PC-9 (cell line): Measurements from ENCODE around the gene SCYGR3. TPM values are rescaled to one million over a fixed set of nuclear protein-coding genes. Genes with fewer than 3 reads are reported as not detected.

Experiments
- BruUV-seq: library from RNA; stranded (reverse); fragments of 400-500 nt; replicated peaks from 2 replicates; lab custom pipeline; 2021; lab: Mats Ljungman, UMichigan
- CTCF ChIA-PET: fragments of 300-600 bp; sonication (Branson Sonifier 250); formaldehyde crosslinking; loops from one replicate; lab custom pipeline; 2022; ENCODE audit warnings: antibody characterized with exemption; lab: Charles Lee
- POLR2A ChIA-PET: fragments of 300-600 bp; sonication (Branson Sonifier 250); formaldehyde crosslinking; loops from one replicate; lab custom pipeline; 2022; ENCODE audit warnings: antibody characterized with exemption; ENCODE audit not compliant: unreplicated experiment; lab: Charles Lee
- DNase-seq, 2 experiments: peaks; one replicate each; pipeline versions ENCODE4 v3.0.0 to v3.0.0-alpha.2; 2015 to 2022; ENCODE audit warnings: mixed read lengths in 1 of 2
- H2AFZ ChIP-seq: fragments of 200-600 bp; sonication (generic); 2 replicates; pipeline ENCODE4 v1.8.1; 2017; ENCODE audit warnings: antibody characterized with exemption
- H3F3A ChIP-seq: fragments of 200-600 bp; sonication (generic); 2 replicates; pipeline ENCODE4 v1.8.1; 2017; ENCODE audit warnings: antibody characterized with exemption, mild to moderate bottlenecking, low read depth; ENCODE audit not compliant: insufficient read depth
- H3K27ac ChIP-seq: fragments of 200-600 bp; sonication (generic); 2 replicates; pipeline ENCODE4 v1.6.1; 2016; ENCODE audit warnings: mixed run types
- H3K27me3 ChIP-seq: fragments of 200-600 bp; sonication (generic); 2 replicates; pipeline ENCODE4 v1.6.1; 2016; ENCODE audit warnings: low read depth, mixed run types; ENCODE audit not compliant: insufficient read depth
- H3K36me3 ChIP-seq: fragments of 200-600 bp; sonication (generic); 2 replicates; pipeline ENCODE4 v1.6.1; 2016; ENCODE audit warnings: low read depth, mixed run types
- H3K4me1 ChIP-seq: fragments of 200-600 bp; sonication (generic); replicated peaks from 2 replicates; pipeline ENCODE4 v1.6.1; 2016; ENCODE audit warnings: mixed run types; ENCODE audit not compliant: insufficient read depth
- H3K4me2 ChIP-seq: fragments of 200-600 bp; sonication (generic); 2 replicates; pipeline ENCODE4 v1.6.1; 2017; ENCODE audit warnings: mixed run types
- H3K4me3 ChIP-seq: fragments of 200-600 bp; sonication (generic); 2 replicates; pipeline ENCODE4 v1.6.1; 2016; ENCODE audit warnings: mixed run types
- H3K79me2 ChIP-seq: fragments of 200-600 bp; sonication (generic); 2 replicates; pipeline ENCODE4 v1.6.1; 2017; ENCODE audit warnings: low read depth, mixed run types
- H3K9me2 ChIP-seq: fragments of 200-600 bp; sonication (generic); 2 replicates; pipeline ENCODE4 v1.8.1; 2017; ENCODE audit warnings: mild to moderate bottlenecking; ENCODE audit not compliant: insufficient read depth
- H3K9me3 ChIP-seq: fragments of 200-600 bp; sonication (generic); 2 replicates; pipeline ENCODE4 v1.8.1; 2016; ENCODE audit warnings: low read depth; ENCODE audit not compliant: insufficient read depth
- H4K20me1 ChIP-seq: fragments of 200-600 bp; sonication (generic); 2 replicates; pipeline ENCODE4 v1.8.1; 2017; ENCODE audit not compliant: insufficient read depth
- CTCF ChIP-seq: fragments of 200-600 bp; sonication (generic); conservative IDR thresholded peaks from 2 replicates; pipeline ENCODE4 v1.6.1; 2017; ENCODE audit warnings: mixed run types, antibody characterized with exemption, mild to moderate bottlenecking, moderate library complexity
- EZH2 ChIP-seq: fragments of 200-600 bp; sonication (generic); IDR thresholded peaks from 2 replicates; pipeline ENCODE4 v1.8.0; 2017; ENCODE audit warnings: antibody characterized with exemption, low read depth
- intact Hi-C: fragments of 100-400 bp; cut with micrococcal nuclease; formaldehyde crosslinking; loops from one replicate; pipeline ENCODE4 v1.10.0; 2022; ENCODE audit not compliant: unreplicated experiment
- total RNA-seq: library from RNA; stranded (reverse); gene quantifications from 2 replicates; pipeline ENCODE4 v1.2.3, GENCODE V29; 2021

Gene SCYGR3
- total RNA-seq, 1 experiment from 2014 or later: not detected

DNA sequence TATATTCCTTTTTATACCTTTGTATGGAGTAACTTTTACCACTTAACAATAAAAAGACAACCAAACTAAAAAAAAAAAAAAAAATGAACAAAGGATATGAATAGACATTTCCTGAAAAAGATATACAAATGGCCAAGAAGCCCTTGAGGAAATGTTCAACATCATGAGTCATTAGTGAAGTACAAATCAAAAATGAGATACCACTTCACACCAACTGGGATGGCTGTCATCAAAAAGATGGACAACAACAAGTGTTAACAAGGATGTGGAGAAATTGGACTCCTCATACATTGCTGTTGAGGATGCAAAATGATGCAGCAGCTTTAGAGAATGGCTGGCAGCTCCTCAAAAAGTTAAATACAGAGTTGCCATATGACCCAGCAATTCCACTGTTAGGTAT is 38.5 kb downstream of the SCYGR3 start:
- H3K4me3 ChIP-seq: no peak overlapping the region
- no peaks in the 10 kb centered on the region for H4K20me1 ChIP-seq
- BruUV-seq: no TSS peak
- H2AFZ ChIP-seq: no peak overlapping the region
- no peaks in the 10 kb centered on the region for H3K36me3 ChIP-seq
- no peaks in the 10 kb centered on the region for H3K79me2 ChIP-seq
- TF ChIP-seq EZH2 (no peak), CTCF (no peak)
- no peak overlapping the region for H3K27ac ChIP-seq
- peaks cover 4% of the 10 kb centered on the region; the same call in 1 of the 2 replicates for H3K9me2 ChIP-seq
- DNase-seq: no peak
- ChIA-PET CTCF (interaction anchor here (0.6 to 0.7 kb wide), 2 partner anchors 234 to 1978 kb away, joined by 3 to 12 read pairs; no protein-coding TSS in a partner anchor), POLR2A (no interaction called here)
- H3K4me1 ChIP-seq: no peaks in the 10 kb centered on the region
- no peaks in the 10 kb centered on the region for H3K9me3 ChIP-seq
- H3K27me3 ChIP-seq: no peaks in the 10 kb centered on the region
- H3K4me2 ChIP-seq: no peak overlapping the region
- intact Hi-C loops: loop anchor here (10.0 kb wide), 1 partner anchor 189 kb away; no protein-coding TSS in a partner anchor
- H3F3A ChIP-seq: peaks cover 12% of the 10 kb centered on the region

DNA sequence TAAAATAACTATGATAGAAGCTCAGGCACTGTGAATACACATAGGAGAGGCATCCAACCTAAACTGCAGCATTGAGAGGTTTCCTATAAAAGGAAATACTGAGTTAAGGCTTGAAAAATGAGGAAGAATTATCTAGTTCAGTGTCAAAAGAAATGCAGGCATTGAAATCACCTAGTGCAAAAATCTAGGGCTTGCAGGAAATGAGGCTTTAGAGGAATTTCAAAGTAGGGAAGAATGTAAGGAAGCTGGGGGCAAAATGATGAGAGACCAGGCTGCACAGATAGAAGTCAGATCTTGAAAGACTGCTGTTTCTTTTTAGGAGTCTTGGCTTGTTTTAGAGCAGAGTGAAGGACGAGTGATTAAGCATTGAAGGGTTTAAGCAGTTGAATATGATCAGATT is 44.0 kb downstream of the SCYGR3 start:
- Histone ChIP-seq H3K36me3 (no peaks in the 10 kb centered on the region), H3F3A (peaks cover 41% of the 10 kb centered on the region), H3K9me3 (no peaks in the 10 kb centered on the region), H3K4me2 (no peak overlapping the region), H3K79me2 (no peaks in the 10 kb centered on the region), H4K20me1 (no peaks in the 10 kb centered on the region), H2AFZ (no peak overlapping the region), H3K4me3 (no peak overlapping the region), H3K27ac (no peak overlapping the region), H3K9me2 (no peaks in the 10 kb centered on the region; the same call in 1 of the 2 replicates), H3K27me3 (no peaks in the 10 kb centered on the region), H3K4me1 (no peaks in the 10 kb centered on the region)
- POLR2A ChIA-PET: no interaction called here
- intact Hi-C loops: loop anchor here (10.0 kb wide), 1 partner anchor 194 kb away; no protein-coding TSS in a partner anchor
- CTCF ChIA-PET: interaction anchor here (0.6 kb wide), 1 partner anchor 28 kb away, joined by 3 read pairs; the partner anchor contains the start of gene SCYGR2
- BruUV-seq: no TSS peak
- TF ChIP-seq CTCF (no peak), EZH2 (no peak)
- DNase-seq: no peak

DNA sequence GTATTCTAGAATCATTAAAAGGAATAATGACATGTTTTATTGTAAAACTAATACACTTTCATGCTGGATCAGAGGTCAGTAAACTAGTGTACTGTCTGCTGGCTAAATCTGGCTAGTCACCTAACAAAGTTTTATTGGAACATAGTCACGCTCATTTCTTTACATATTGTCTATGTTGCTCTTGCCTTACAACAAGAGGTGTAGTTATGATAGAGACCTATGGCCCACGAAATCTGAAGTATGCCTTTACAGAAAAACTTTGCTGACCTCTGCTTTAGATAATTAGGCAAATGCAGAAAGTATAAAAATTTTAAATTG is 45.8 kb downstream of the SCYGR3 start:
- no peak overlapping the region for H2AFZ ChIP-seq
- no peak overlapping the region for H3K4me3 ChIP-seq
- no peaks in the 10 kb centered on the region for H3K36me3 ChIP-seq
- no peak overlapping the region for H3K4me2 ChIP-seq
- H3K27ac ChIP-seq: no peak overlapping the region
- H3F3A ChIP-seq: peaks cover 55% of the 10 kb centered on the region
- H3K9me2 ChIP-seq: no peaks in the 10 kb centered on the region
- H4K20me1 ChIP-seq: no peaks in the 10 kb centered on the region
- intact Hi-C loops: no loop called here
- DNase-seq: no peak
- TF ChIP-seq CTCF: no peak
- TF ChIP-seq EZH2: no peak
- H3K79me2 ChIP-seq: no peaks in the 10 kb centered on the region
- H3K27me3 ChIP-seq: no peaks in the 10 kb centered on the region
- ChIA-PET POLR2A (no interaction called here), CTCF (no interaction called here)
- BruUV-seq: no TSS peak
- no peaks in the 10 kb centered on the region for H3K4me1 ChIP-seq
- no peaks in the 10 kb centered on the region for H3K9me3 ChIP-seq
